Measurements from ENCODE around the gene ADI1.

Gene ADI1

GRCh38 chr2:3485166-3485565, 34.2 kb downstream of the ADI1 start:
- no peaks in the 10 kb centered on the region for H3K27me3 ChIP-seq (ENCODE audit: insufficient read depth, low read depth)
- no peaks in the 10 kb centered on the region for H4K20me1 ChIP-seq (ENCODE audit: insufficient read depth)
- H3K36me3 ChIP-seq (ENCODE audit: insufficient read depth): no peaks in the 10 kb centered on the region
- H3K4me2 ChIP-seq: no peak overlapping the region
- no peak overlapping the region for H3K9ac ChIP-seq
- no peak overlapping the region for H3K4me3 ChIP-seq (IDR thresholded peaks at IDR 0.05; ENCODE audit: insufficient read depth, low read depth, low read length)
- TF ChIP-seq, protein P1, sequence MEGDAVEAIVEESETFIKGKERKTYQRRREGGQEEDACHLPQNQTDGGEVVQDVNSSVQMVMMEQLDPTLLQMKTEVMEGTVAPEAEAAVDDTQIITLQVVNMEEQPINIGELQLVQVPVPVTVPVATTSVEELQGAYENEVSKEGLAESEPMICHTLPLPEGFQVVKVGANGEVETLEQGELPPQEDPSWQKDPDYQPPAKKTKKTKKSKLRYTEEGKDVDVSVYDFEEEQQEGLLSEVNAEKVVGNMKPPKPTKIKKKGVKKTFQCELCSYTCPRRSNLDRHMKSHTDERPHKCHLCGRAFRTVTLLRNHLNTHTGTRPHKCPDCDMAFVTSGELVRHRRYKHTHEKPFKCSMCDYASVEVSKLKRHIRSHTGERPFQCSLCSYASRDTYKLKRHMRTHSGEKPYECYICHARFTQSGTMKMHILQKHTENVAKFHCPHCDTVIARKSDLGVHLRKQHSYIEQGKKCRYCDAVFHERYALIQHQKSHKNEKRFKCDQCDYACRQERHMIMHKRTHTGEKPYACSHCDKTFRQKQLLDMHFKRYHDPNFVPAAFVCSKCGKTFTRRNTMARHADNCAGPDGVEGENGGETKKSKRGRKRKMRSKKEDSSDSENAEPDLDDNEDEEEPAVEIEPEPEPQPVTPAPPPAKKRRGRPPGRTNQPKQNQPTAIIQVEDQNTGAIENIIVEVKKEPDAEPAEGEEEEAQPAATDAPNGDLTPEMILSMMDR (conservative IDR thresholded peaks at IDR 0.05; ENCODE audit: low read depth, low read length): no peak
- H3K79me2 ChIP-seq (ENCODE audit: insufficient read depth, low read depth): no peaks in the 10 kb centered on the region
- H3K27ac ChIP-seq: no peak overlapping the region
- no peaks in the 10 kb centered on the region for H3K4me1 ChIP-seq (ENCODE audit: low read depth, poor library complexity, severe bottlenecking)
- no peak overlapping the region for H2AFZ ChIP-seq (ENCODE audit: low read depth)

DNA sequence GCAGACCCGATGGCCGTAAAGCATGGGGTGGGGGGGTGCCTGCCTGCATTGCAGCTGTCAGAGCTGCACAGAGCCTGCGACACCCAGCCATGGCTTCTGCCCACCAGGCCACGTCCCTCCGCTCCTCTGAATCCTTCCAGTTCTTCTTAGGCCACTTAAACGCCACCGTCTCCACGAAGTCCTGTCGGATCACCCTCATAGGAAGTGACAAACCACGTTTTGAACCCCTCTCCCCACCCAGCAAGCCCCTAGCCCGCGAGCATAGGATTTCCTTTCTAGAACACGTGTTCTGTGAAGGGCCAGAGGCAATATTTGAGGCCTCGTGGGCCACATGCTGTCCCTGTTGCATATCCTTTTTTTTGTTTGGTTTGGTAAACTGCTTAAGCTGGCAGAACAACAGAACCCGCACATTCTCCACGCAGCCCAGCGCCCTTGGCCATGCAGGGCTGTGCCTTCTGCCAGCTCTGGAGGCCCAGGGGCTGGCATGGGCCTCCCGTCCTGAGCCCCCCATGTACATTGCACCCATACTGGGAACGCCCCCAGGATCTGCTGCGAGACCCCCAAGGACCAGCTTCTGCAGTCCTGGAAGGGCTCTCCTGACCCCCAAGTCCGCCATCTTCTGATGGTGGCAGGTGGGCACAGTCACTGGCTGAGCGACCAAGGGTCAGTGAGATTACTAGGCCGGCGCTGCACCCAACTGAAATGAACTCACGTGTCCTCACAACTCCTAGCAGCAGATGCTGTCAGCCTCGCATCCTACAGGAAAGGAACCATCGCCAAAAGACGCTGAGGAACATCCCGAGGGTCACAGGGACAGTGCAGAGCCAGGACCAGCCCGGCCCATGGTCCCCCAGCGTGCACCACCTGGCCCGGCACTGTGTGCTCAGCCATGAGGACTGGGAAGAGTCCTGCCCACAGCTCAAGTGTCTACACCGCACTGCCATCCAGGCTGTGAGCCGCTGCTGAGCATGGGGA, 35.1 kb downstream of the ADI1 start:
- H3K4me3 ChIP-seq (IDR thresholded peaks at IDR 0.05; ENCODE audit: insufficient read depth, low read depth, low read length): no peak overlapping the region
- H3K27me3 ChIP-seq (ENCODE audit: insufficient read depth, low read depth): no peaks in the 10 kb centered on the region
- H3K4me2 ChIP-seq: no peak overlapping the region
- TF ChIP-seq, protein P1 (conservative IDR thresholded peaks at IDR 0.05; ENCODE audit: low read depth, low read length): no peak
- no peak overlapping the region for H3K9ac ChIP-seq
- H4K20me1 ChIP-seq (ENCODE audit: insufficient read depth): no peaks in the 10 kb centered on the region
- H3K27ac ChIP-seq: no peak overlapping the region
- no peaks in the 10 kb centered on the region for H3K4me1 ChIP-seq (ENCODE audit: low read depth, poor library complexity, severe bottlenecking)
- no peaks in the 10 kb centered on the region for H3K79me2 ChIP-seq (ENCODE audit: insufficient read depth, low read depth)
- no peaks in the 10 kb centered on the region for H3K36me3 ChIP-seq (ENCODE audit: insufficient read depth)
- no peak overlapping the region for H2AFZ ChIP-seq (ENCODE audit: low read depth)

DNA sequence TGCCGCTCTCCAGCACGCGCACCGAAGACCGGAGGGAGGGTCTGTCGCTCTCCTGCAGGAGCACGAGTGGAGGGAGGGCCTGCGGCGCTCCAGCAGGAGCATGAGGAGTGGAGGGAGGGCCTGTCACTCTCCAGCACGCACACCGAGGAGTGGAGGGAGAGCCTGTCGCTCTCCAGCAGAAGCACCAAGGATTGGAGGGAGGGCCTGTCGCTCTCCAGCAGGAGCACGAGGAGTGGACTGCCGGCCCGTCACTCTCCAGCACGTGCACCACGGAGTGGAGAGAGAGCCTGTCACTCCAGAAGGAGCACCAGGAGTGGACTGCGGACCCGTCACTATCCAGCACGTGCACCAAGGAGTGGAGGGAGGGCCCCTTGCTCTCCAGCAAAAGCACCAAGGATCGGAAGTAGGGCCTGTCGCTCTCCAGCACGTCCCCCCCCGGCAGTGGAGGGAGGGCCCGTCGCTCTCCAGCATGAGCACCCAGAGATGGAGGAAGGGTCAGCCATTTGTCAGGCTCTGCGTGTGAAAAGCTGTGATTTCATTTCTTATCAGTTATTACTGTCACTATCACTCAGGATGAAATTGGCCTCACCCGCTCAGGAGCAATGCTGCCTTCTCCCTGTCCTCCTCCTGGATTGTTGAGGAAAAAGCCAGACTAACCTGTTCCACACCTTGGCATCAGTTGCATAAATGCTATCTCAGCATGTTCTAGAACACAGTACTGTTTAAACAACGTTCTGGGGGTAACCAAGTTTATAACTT, 35.9 kb downstream of the ADI1 start:
- H3K4me3 ChIP-seq (IDR thresholded peaks at IDR 0.05; ENCODE audit: insufficient read depth, low read depth, low read length): no peak overlapping the region
- H3K27ac ChIP-seq: no peak overlapping the region
- H2AFZ ChIP-seq (ENCODE audit: low read depth): no peak overlapping the region
- no peaks in the 10 kb centered on the region for H3K4me1 ChIP-seq (ENCODE audit: low read depth, poor library complexity, severe bottlenecking)
- H3K4me2 ChIP-seq: no peak overlapping the region
- no peaks in the 10 kb centered on the region for H4K20me1 ChIP-seq (ENCODE audit: insufficient read depth)
- no peak overlapping the region for H3K9ac ChIP-seq
- TF ChIP-seq, protein P1 (conservative IDR thresholded peaks at IDR 0.05; ENCODE audit: low read depth, low read length): no peak
- H3K36me3 ChIP-seq (ENCODE audit: insufficient read depth): no peaks in the 10 kb centered on the region
- no peaks in the 10 kb centered on the region for H3K79me2 ChIP-seq (ENCODE audit: insufficient read depth, low read depth)
- H3K27me3 ChIP-seq (ENCODE audit: insufficient read depth, low read depth): no peaks in the 10 kb centered on the region

DNA sequence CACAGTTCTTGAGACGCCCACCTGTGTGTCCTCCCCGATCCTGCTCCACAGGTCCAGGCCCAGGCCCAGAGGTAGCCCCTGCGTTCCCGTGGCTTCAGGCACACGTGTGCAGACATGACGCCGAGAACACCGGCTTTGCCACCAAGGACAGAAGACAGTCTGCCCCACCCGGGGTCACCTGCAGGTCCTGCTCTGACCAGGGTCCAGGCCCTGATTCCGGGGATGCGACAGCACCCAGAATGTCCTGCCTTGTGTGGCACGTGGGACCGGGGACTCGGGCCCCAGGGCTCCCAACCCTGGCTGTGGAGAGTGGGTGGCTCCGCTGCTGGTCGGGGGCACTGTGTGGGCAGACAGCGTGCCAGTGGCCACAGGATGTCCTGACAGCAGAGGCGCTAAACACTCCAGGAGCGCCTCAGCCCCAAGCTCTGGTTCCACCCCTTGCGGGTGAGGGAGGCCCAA, 36.9 kb downstream of the ADI1 start:
- Histone ChIP-seq H3K36me3 (ENCODE audit: insufficient read depth) (no peaks in the 10 kb centered on the region), H3K4me3 (IDR thresholded peaks at IDR 0.05; ENCODE audit: insufficient read depth, low read depth, low read length) (no peak overlapping the region), H3K4me2 (no peak overlapping the region), H2AFZ (ENCODE audit: low read depth) (no peak overlapping the region), H3K27ac (no peak overlapping the region), H3K79me2 (ENCODE audit: insufficient read depth, low read depth) (no peaks in the 10 kb centered on the region), H3K27me3 (ENCODE audit: insufficient read depth, low read depth) (no peaks in the 10 kb centered on the region), H3K4me1 (ENCODE audit: low read depth, poor library complexity, severe bottlenecking) (no peaks in the 10 kb centered on the region), H4K20me1 (ENCODE audit: insufficient read depth) (no peaks in the 10 kb centered on the region), H3K9ac (no peak overlapping the region)
- TF ChIP-seq, protein P1 (conservative IDR thresholded peaks at IDR 0.05; ENCODE audit: low read depth, low read length): no peak

Measured in KMS-11 (cell line).